Ascending aorta (tissue), 2 donors: Measurements from ENCODE around the gene NLRP5. TPM values are rescaled to one million over a fixed set of nuclear protein-coding genes. Genes with fewer than 3 reads are reported as not detected.
"Not testable (repeated sequence)": the region's sequence is repeated elsewhere in the genome, so short reads cannot be mapped to it uniquely, and the experiment has no call there.

ENCODE experiments used
- DNase-seq, 2 donors: peaks; one replicate each; pipeline ENCODE4 v3.0.0-alpha.2; 2019; ENCODE audit warnings: low spot score in 2 of 2
- H3K27ac ChIP-seq, 2 donors: fragments of 200-600 bp; sonication (generic); one replicate each; pipeline ENCODE4 v1.5.1; 2016 to 2017; ENCODE audit warnings: mild to moderate bottlenecking in 1 of 2
- H3K27me3 ChIP-seq: fragments of 200-600 bp; sonication (generic); one replicate; pipeline ENCODE4 v1.5.1; 2017
- H3K36me3 ChIP-seq, 2 donors: fragments of 200-600 bp; sonication (generic); one replicate each; pipeline ENCODE4 v1.5.1; 2016
- H3K4me1 ChIP-seq, 2 donors: fragments of 200-600 bp; sonication (generic); one replicate each; pipeline ENCODE4 v1.5.1; 2016 to 2017; ENCODE audit warnings: mild to moderate bottlenecking in 1 of 2
- H3K4me3 ChIP-seq, 2 donors: fragments of 200-600 bp; sonication (generic); one replicate each; pipeline ENCODE4 v1.5.1; 2016 to 2017; ENCODE audit warnings: mild to moderate bottlenecking in 1 of 2
- H3K9me3 ChIP-seq, 2 donors: fragments of 200-600 bp; sonication (generic); one replicate each; pipeline ENCODE4 v1.5.1; 2016
- CTCF ChIP-seq, 3 experiments: fragments of 200-600 bp in 2 of 3; fragments of 450-650 bp in 1 of 3; sonication (generic) in 2 of 3; IDR thresholded peaks; one replicate each; pipeline ENCODE4 v1.5.1; 2016 to 2019; ENCODE audit warnings: antibody characterized with exemption in 3 of 3, mild to moderate bottlenecking in 1 of 3, moderate library complexity in 1 of 3
- intact Hi-C: fragments of 100-400 bp; cut with DNase I; formaldehyde crosslinking; loops from one replicate; pipeline ENCODE4 v1.15.1; 2023
- total RNA-seq: library from RNA; depleted of rRNA; stranded (reverse); fragments of >200 nt; gene quantifications from one replicate; pipeline ENCODE4 v1.1.0, GENCODE V29; 2016

NLRP5 gene
- total RNA-seq, 1 donor from 2014 or later, result not detected

GRCh38 chr19:56097776-56098175, 111.2 kb downstream of the NLRP5 start:
- H3K27ac ChIP-seq, result no peak overlapping the region

DNA sequence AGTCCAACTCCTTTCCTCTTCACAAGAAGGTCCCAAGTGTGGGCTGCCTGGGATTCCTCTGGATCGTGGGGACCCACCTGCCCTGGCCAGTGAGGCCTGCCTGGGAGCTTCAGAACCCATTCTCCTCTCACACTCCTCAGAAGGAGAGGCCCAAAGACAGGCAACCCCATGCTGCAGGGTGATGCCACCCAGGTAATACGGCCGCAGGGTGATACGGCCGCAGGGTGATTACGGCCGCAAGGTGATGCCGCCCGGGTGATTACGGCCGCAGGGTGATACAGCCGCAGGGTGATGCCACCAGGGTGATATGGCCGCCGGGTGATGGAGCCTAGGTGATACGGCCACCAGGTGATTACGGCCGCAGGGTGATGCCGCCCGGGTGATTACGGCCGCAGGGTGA, 111.7 kb downstream of the NLRP5 start:
- H3K4me1 ChIP-seq, intact Hi-C loops, H3K27ac ChIP-seq, H3K4me3 ChIP-seq, H3K27me3 ChIP-seq, DNase-seq, H3K9me3 ChIP-seq: not testable (repeated sequence)
- H3K36me3 ChIP-seq, result peaks cover 33 to 48% of the 10 kb centered on the region in 2 donors

More at GRCh38 chr19:56097776-56098175, 111.2 kb downstream of the NLRP5 start:
- Histone ChIP-seq H3K4me3 (no peak overlapping the region), H3K36me3 (peaks cover 37 to 46% of the 10 kb centered on the region in 2 donors), H3K9me3 (no peaks in the 10 kb centered on the region), H3K4me1 (no peaks in the 10 kb centered on the region), H3K27me3 (no peaks in the 10 kb centered on the region)
- no peak for TF ChIP-seq CTCF (IDR thresholded peaks at IDR 0.05)
- DNase-seq, result no peak
- intact Hi-C loops, result no loop called here

DNA sequence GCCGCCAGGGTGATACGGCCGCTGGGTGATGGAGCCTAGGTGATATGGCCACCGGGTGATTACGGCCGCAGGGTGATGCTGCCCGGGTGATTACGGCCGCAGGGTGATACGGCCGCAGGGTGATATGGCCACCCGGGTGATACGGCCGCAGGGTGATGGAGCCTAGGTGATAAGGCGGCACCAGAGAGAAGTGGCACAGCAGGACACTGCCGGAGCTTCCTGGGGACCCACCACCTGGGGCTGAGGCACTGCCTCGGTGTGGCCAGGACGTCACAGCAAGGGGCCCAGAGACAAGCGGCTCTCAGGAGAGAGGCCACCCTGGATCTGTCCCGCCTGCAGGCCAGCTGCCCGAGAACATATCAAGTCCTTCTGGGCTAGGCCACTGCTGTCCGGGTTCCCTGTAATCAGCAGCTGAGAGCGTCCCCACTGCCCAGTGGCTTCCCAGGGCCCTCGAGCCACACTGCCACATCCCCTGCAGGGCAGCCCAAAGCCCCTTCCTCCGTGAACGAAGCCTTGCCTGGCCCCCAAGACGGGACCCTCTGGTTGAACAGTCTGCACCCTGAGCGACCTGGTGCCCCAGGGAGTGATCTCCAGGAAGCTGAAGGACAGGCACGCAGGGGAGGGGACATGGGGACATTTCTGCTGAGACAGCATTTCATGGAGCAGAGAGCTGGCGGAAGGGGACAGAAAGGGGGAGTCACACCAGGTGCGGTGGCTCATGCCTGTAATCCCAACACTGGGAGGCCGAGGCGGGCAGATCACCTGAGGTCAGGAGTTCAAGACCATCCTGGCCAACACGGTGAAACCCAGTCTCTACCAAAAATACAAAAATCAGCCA, 112.4 kb downstream of the NLRP5 start:
- H3K27ac ChIP-seq, result no peak overlapping the region
- no peak overlapping the region for H3K4me3 ChIP-seq
- peaks cover 29 to 45% of the 10 kb centered on the region in 2 donors for H3K36me3 ChIP-seq
- intact Hi-C loops, result no loop called here
- H3K9me3 ChIP-seq, result no peaks in the 10 kb centered on the region
- H3K27me3 ChIP-seq, result no peaks in the 10 kb centered on the region
- H3K4me1 ChIP-seq, result no peaks in the 10 kb centered on the region
- no peak for DNase-seq
- no peak for TF ChIP-seq CTCF (IDR thresholded peaks at IDR 0.05)

- DNase-seq, result no peak
- intact Hi-C loops, result no loop called here
- H3K4me3 ChIP-seq, result no peak overlapping the region
- no peaks in the 10 kb centered on the region for H3K4me1 ChIP-seq
- peaks cover 29 to 45% of the 10 kb centered on the region in 2 donors for H3K36me3 ChIP-seq
- TF ChIP-seq CTCF (IDR thresholded peaks at IDR 0.05), result no peak
- H3K27ac ChIP-seq, result no peak overlapping the region
- no peaks in the 10 kb centered on the region for H3K9me3 ChIP-seq
- H3K27me3 ChIP-seq, result no peaks in the 10 kb centered on the region
Observed at GRCh38 chr19:56099638-56100539, 113.3 kb downstream of the NLRP5 start.

- no peak for DNase-seq
- no peak overlapping the region for H3K27ac ChIP-seq
- intact Hi-C loops, result no loop called here
- H3K9me3 ChIP-seq, result no peaks in the 10 kb centered on the region
- no peak for TF ChIP-seq CTCF (IDR thresholded peaks at IDR 0.05)
- peaks cover 29 to 45% of the 10 kb centered on the region in 2 donors for H3K36me3 ChIP-seq
- no peaks in the 10 kb centered on the region for H3K27me3 ChIP-seq
- peaks cover 0 to 7% of the 10 kb centered on the region in 2 donors for H3K4me1 ChIP-seq
- no peak overlapping the region for H3K4me3 ChIP-seq
Observed at GRCh38 chr19:56101095-56101494, 114.5 kb downstream of the NLRP5 start.
